ENCODE results near the gene SLC28A2.

- TF ChIP-seq FOXM1 (CRISPR knock-in tag; IDR thresholded peaks at IDR 0.05) (no peak), RNF2 (conservative IDR thresholded peaks at IDR 0.05; ENCODE audit: low read depth) (no peak), CTCF (CRISPR knock-in tag; IDR thresholded peaks at IDR 0.05) (no peak), CHD2 (IDR thresholded peaks at IDR 0.05; ENCODE audit: low read depth, low read length) (no peak), ZNF362 (CRISPR knock-in tag; IDR thresholded peaks at IDR 0.05; ENCODE audit: borderline replicate concordance) (no peak), EP300 (IDR thresholded peaks at IDR 0.05; ENCODE audit: low read depth in 2 of 2, low read length in 2 of 2) (no peak), EP300 (CRISPR knock-in tag; IDR thresholded peaks at IDR 0.05; ENCODE audit: borderline replicate concordance) (no peak), ARNTL (CRISPR knock-in tag; IDR thresholded peaks at IDR 0.05) (no peak), EZH2 (conservative IDR thresholded peaks at IDR 0.05; ENCODE audit: low read depth, low read length) (no peak), PREB (CRISPR knock-in tag; IDR thresholded peaks at IDR 0.05) (no peak), FIP1L1 (IDR thresholded peaks at IDR 0.05; ENCODE audit: borderline replicate concordance, insufficient read depth, low read depth, low read length) (no peak), LRRFIP1 (CRISPR knock-in tag; conservative IDR thresholded peaks at IDR 0.05) (no peak)
These were observed 62.9 kb downstream of the SLC28A2 start for GRCh38 chr15:45314960-45315359.
